Naive thymus-derived CD8-positive, alpha-beta T cell (primary cell): ENCODE results near the gene NMNAT2. TPM values are rescaled to one million over a fixed set of nuclear protein-coding genes. Genes with fewer than 3 reads are reported as not detected.

Source experiments
- ATAC-seq, 2 donors: fragments of 150-1000 bp; cut with Tn5 transposase in 1 of 2; sonication (Bioruptor Pico), chemical (Tn5 transposase) in 1 of 2; 1 replicate in 1 of 2; 2 replicates in 1 of 2; pipeline ENCODE4 v1.10.0; 2021; ENCODE audit warnings: mild to moderate bottlenecking in 2 of 2, moderate library complexity in 2 of 2
- POLR2A ChIA-PET: fragments of 350-600 bp; sonication (Branson Sonifier 250); formaldehyde crosslinking; loops from one replicate; lab custom pipeline; 2021; ENCODE audit warnings: antibody characterized with exemption; lab: Charles Lee
- DNase-seq, 10 donors: peaks; one replicate each; pipeline versions ENCODE4 v3.0.0 to v3.0.0-alpha.2; 2020 to 2022
- H3K27ac Mint-ChIP-seq, 10 donors: one replicate each; pipeline ENCODE4 v1.8.0; 2020 to 2022; ENCODE audit warnings: mild to moderate bottlenecking in 10 of 10, mixed read lengths in 10 of 10, moderate library complexity in 4 of 10, inconsistent platforms in 1 of 10
- H3K27me3 Mint-ChIP-seq, 5 donors: one replicate each; pipeline ENCODE4 v1.8.0; 2021 to 2022; ENCODE audit warnings: mixed read lengths in 5 of 5
- H3K36me3 Mint-ChIP-seq, 3 donors: one replicate each; pipeline ENCODE4 v1.8.0; 2020 to 2022; ENCODE audit warnings: mixed read lengths in 3 of 3, mild to moderate bottlenecking in 2 of 3, inconsistent platforms in 1 of 3
- H3K4me1 Mint-ChIP-seq, 4 donors: one replicate each; pipeline ENCODE4 v1.8.0; 2021 to 2022; ENCODE audit warnings: mixed read lengths in 4 of 4
- H3K4me3 Mint-ChIP-seq, 10 donors: one replicate each; pipeline ENCODE4 v1.8.0; 2020 to 2022; ENCODE audit warnings: mild to moderate bottlenecking in 10 of 10, mixed read lengths in 10 of 10, moderate library complexity in 6 of 10, inconsistent platforms in 1 of 10
- H3K9me3 Mint-ChIP-seq, 9 donors: one replicate each; pipeline ENCODE4 v1.8.0; 2020 to 2022; ENCODE audit warnings: mixed read lengths in 9 of 9, mild to moderate bottlenecking in 3 of 9, inconsistent platforms in 1 of 9, moderate library complexity in 1 of 9
- polyA plus RNA-seq, 3 donors: library from polyadenylated mRNA; unstranded; fragments of 300-500 nt; fragmentation: Illumina TruSeq; gene quantifications; one replicate each; pipeline ENCODE4 v1.2.3, GENCODE V29; 2021
- total RNA-seq, 8 experiments: library from RNA in 2 of 8; stranded (reverse) in 2 of 8; gene quantifications; one replicate each; pipeline ENCODE4 v1.2.3 and lab custom pipeline; 2021 to 2026

Gene NMNAT2
- total RNA-seq (not detected), polyA plus RNA-seq (not detected), total RNA-seq (lab: John Stamatoyannopoulos, UW) (0 to 0.09 (median 0) reads per million in 6 experiments)

- peaks cover 0 to 17% (median 1%) of the 10 kb centered on the region in 3 donors for H3K36me3 Mint-ChIP-seq
- peak within 1 kb of the TSS in 2 of 10 donors; percentile 44 to 70 for H3K27ac Mint-ChIP-seq
- peak within 1 kb of the TSS; percentile 53 to 81 (median 68) for H3K4me3 Mint-ChIP-seq
- peaks cover 48 to 79% (median 67%) of the 10 kb centered on the region in 5 donors for H3K27me3 Mint-ChIP-seq
- H3K4me1 Mint-ChIP-seq, result peaks cover 19 to 30% (median 27%) of the 10 kb centered on the region in 4 donors
- DNase-seq, result no peak
- H3K9me3 Mint-ChIP-seq, result peaks cover 0 to 2% (median 0%) of the 10 kb centered on the region in 9 donors
- POLR2A ChIA-PET, result no interaction called here
- no peak for ATAC-seq
Observed at GRCh38 chr1:183417772-183418491, at the start of gene NMNAT2. NMNAT2 (minus strand) TSS chr1:183418380; CDS start chr1:183418267, 113 bp downstream.

DNA sequence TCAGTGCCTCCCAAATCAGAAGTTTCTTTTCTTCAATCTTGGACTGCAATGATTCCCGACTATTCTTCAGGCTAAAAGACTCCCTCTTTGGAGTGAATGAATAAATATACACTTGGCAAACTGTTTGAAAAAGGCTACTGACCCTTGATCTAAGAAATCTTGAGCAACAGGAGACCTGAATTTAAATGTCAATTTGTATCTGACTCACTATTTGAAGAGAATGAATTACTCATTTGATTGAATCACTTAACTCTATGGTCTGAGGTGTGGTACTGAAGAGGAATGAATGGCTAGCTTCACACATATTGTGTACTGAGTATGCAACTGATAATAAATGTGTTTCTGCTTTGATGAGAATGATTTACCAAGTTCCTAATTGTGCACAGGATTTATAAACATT lies 49.5 kb upstream of the NMNAT2 start:
- ATAC-seq (no peak), DNase-seq (no peak)
- Mint-ChIP-seq H3K27ac (no peak overlapping the region), H3K4me3 (no peak overlapping the region), H3K36me3 (no peaks in the 10 kb centered on the region), H3K9me3 (peaks cover 0 to 1% (median 0%) of the 10 kb centered on the region in 9 donors), H3K4me1 (peaks cover 0 to 18% (median 7%) of the 10 kb centered on the region in 4 donors), H3K27me3 (peaks cover 3 to 15% (median 7%) of the 10 kb centered on the region in 5 donors)
- POLR2A ChIA-PET, result no interaction called here

- H3K27ac Mint-ChIP-seq, result peak overlapping the region in 1 of 10 donors; percentile 67
- no peak for DNase-seq
- H3K36me3 Mint-ChIP-seq, result no peaks in the 10 kb centered on the region
- no peak overlapping the region for H3K4me3 Mint-ChIP-seq
- H3K27me3 Mint-ChIP-seq, result peaks cover 8 to 22% (median 9%) of the 10 kb centered on the region in 5 donors
- peaks cover 0 to 17% (median 5%) of the 10 kb centered on the region in 4 donors for H3K4me1 Mint-ChIP-seq
- no peak for ATAC-seq
- POLR2A ChIA-PET, result no interaction called here
- H3K9me3 Mint-ChIP-seq, result peaks cover 0 to 1% (median 0%) of the 10 kb centered on the region in 9 donors
Observed at GRCh38 chr1:183466781-183467180, 48.6 kb upstream of the NMNAT2 start.

DNA sequence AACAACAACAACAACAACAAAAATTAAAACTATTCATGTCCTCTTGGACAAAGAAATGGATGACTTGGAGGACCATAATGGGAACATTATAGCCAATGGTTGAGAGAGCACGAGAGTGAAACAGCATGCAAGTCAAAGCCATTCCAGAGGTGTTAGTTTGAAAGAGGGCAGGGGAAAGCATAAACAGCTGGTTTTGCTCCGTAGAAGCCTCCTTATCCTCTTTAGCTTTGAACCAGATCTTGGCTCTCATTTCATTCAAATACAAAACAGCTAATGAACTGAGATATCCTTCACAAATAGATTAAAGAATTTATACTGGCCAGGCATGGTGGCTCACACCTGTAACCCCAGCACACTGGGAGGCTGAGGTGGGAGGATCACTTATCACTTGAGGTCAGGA lies 45.4 kb upstream of the NMNAT2 start:
- Mint-ChIP-seq H3K9me3 (no peaks in the 10 kb centered on the region), H3K27me3 (peaks cover 12 to 49% (median 18%) of the 10 kb centered on the region in 5 donors), H3K27ac (no peak overlapping the region), H3K36me3 (no peaks in the 10 kb centered on the region), H3K4me1 (peaks cover 0 to 7% (median 2%) of the 10 kb centered on the region in 4 donors), H3K4me3 (no peak overlapping the region)
- ATAC-seq (no peak), DNase-seq (no peak)
- POLR2A ChIA-PET, result no interaction called here

GRCh38 chr1:183461350-183461749 lies 43.2 kb upstream of the NMNAT2 start:
- Mint-ChIP-seq H3K36me3 (no peaks in the 10 kb centered on the region), H3K4me1 (peaks cover 0 to 4% (median 2%) of the 10 kb centered on the region in 4 donors), H3K4me3 (no peak overlapping the region), H3K9me3 (no peaks in the 10 kb centered on the region), H3K27ac (no peak overlapping the region), H3K27me3 (peaks cover 18 to 52% (median 25%) of the 10 kb centered on the region in 5 donors)
- ATAC-seq (no peak), DNase-seq (no peak)
- POLR2A ChIA-PET, result no interaction called here

DNA sequence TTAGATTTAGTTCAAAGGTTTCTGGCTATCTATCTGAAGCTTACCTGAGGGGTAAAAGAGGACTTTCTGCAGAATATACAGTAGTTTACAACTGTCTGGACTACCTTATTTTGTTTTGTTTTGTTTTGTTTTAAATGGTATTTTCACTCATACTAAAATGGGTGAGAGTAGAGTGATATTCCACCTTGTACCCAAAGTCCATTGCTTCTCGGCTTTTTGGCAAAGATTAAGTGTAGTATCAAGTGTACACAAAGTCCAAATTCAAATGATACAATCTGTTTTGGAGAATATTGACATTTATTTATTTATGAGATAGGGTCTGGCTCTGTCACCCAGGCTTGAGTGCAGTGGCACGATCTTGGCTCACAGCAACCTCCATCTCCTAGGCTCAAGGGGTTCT lies 42.4 kb upstream of the NMNAT2 start:
- H3K36me3 Mint-ChIP-seq, result no peaks in the 10 kb centered on the region
- no peak overlapping the region for H3K27ac Mint-ChIP-seq
- H3K4me1 Mint-ChIP-seq, result peaks cover 0 to 4% (median 2%) of the 10 kb centered on the region in 4 donors
- POLR2A ChIA-PET, result interaction anchor here (0.6 kb wide), 1 partner anchor 10 kb away, joined by 3 read pairs; no protein-coding TSS in a partner anchor
- ATAC-seq (no peak), DNase-seq (no peak)
- no peak overlapping the region for H3K4me3 Mint-ChIP-seq
- H3K27me3 Mint-ChIP-seq, result peaks cover 18 to 60% (median 28%) of the 10 kb centered on the region in 5 donors
- H3K9me3 Mint-ChIP-seq, result no peaks in the 10 kb centered on the region

- no peak overlapping the region for H3K4me3 Mint-ChIP-seq
- POLR2A ChIA-PET, result interaction anchor here (0.6 to 0.7 kb wide), 2 partner anchors 38 to 100 kb away, joined by 3 read pairs; no protein-coding TSS in a partner anchor
- ATAC-seq (no peak), DNase-seq (no peak)
- peaks cover 0 to 4% (median 2%) of the 10 kb centered on the region in 4 donors for H3K4me1 Mint-ChIP-seq
- H3K27ac Mint-ChIP-seq, result no peak overlapping the region
- H3K27me3 Mint-ChIP-seq, result peaks cover 17 to 58% (median 30%) of the 10 kb centered on the region in 5 donors
- no peaks in the 10 kb centered on the region for H3K9me3 Mint-ChIP-seq
- no peaks in the 10 kb centered on the region for H3K36me3 Mint-ChIP-seq
Observed at GRCh38 chr1:183457449-183457848, 39.3 kb upstream of the NMNAT2 start.

DNA sequence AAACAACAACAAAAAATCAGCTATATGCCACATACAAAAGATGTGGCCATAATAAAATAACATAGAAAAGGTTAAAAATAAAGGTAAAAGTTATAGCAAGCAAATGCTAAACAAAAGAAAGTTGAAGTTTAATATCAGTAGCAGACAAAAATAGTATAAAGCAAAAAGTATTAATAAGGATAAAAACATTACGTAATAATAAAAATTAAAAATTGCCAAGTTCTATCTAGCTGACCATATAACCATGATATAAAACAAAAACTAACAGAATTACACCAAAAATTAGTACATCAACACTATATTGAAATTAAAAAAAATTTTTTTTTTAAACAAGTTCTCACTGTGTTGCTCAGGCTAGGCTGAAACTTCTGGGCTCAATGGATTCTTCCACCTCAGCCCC lies 38.6 kb upstream of the NMNAT2 start:
- peaks cover 13 to 52% (median 30%) of the 10 kb centered on the region in 5 donors for H3K27me3 Mint-ChIP-seq

DNA sequence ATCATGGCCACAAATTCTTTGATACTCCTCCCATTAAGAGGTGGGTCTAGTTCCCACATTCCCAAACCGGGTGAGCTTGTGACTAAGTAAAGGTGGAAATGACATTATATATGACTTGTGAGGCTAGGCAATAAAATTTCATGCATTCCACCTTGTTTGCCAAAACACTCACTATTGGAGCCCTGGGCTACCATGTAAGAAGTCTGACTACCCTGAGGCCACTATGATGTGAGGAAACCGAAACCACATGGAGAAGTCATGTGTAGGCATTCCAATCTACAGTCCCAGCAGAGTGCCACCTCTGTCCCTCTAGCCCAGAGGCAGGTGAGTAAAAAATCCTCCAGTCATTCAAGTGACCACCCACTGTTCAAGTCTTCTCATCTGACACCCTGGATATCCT lies 36.2 kb upstream of the NMNAT2 start:
- Mint-ChIP-seq H3K4me1 (no peaks in the 10 kb centered on the region), H3K4me3 (no peak overlapping the region), H3K36me3 (no peaks in the 10 kb centered on the region), H3K27ac (no peak overlapping the region), H3K9me3 (no peaks in the 10 kb centered on the region), H3K27me3 (peaks cover 6 to 34% (median 25%) of the 10 kb centered on the region in 5 donors)
- no peak for ATAC-seq
- POLR2A ChIA-PET, result no interaction called here
- DNase-seq, result no peak

More for the DNA sequence above, 38.6 kb upstream of the NMNAT2 start:
- no peak for ATAC-seq
- no peak for DNase-seq
- Mint-ChIP-seq H3K36me3 (no peaks in the 10 kb centered on the region), H3K9me3 (no peaks in the 10 kb centered on the region), H3K4me1 (peaks cover 0 to 2% (median 1%) of the 10 kb centered on the region in 4 donors), H3K27ac (no peak overlapping the region), H3K4me3 (no peak overlapping the region)
- POLR2A ChIA-PET, result interaction anchor here (0.6 kb wide), 1 partner anchor 37 kb away, joined by 3 read pairs; no protein-coding TSS in a partner anchor

GRCh38 chr1:183450093-183450492 lies 31.9 kb upstream of the NMNAT2 start:
- no peaks in the 10 kb centered on the region for H3K36me3 Mint-ChIP-seq
- DNase-seq (no peak), ATAC-seq (no peak)
- H3K27ac Mint-ChIP-seq, result no peak overlapping the region
- POLR2A ChIA-PET, result no interaction called here
- H3K4me1 Mint-ChIP-seq, result no peaks in the 10 kb centered on the region
- H3K9me3 Mint-ChIP-seq, result no peaks in the 10 kb centered on the region
- H3K27me3 Mint-ChIP-seq, result peaks cover 0 to 11% (median 9%) of the 10 kb centered on the region in 5 donors
- H3K4me3 Mint-ChIP-seq, result no peak overlapping the region

DNA sequence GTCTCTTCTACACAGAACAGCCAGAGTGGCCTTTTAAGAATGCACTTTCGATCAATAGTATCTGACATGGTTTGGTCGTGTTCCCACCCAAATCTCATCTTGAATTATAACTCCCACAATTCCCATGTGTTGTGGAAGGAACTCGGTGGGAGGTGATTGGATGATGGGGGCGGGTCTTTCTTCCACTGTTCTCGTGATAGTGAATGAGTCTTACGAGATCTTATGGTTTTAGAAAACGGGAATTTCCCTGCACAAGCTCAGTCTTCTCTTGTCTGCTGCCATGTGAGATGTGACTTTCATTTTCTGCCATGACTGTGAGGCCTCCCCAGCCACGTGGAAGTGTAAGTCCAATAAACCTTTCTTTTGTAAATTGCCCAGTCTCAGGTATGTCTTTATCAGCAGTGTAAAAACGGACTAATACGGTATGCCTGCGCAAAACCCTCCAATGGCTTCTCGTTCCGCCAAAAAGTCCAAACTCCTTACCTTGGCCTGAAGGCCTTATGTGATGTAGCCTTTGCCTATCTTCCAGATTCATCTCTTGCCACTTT lies 31.1 kb upstream of the NMNAT2 start:
- Mint-ChIP-seq H3K9me3 (no peaks in the 10 kb centered on the region), H3K36me3 (no peaks in the 10 kb centered on the region), H3K4me1 (no peaks in the 10 kb centered on the region), H3K27ac (no peak overlapping the region), H3K27me3 (peaks cover 0 to 7% (median 1%) of the 10 kb centered on the region in 5 donors), H3K4me3 (no peak overlapping the region)
- ATAC-seq (no peak), DNase-seq (no peak)
- POLR2A ChIA-PET, result no interaction called here

- Mint-ChIP-seq H3K36me3 (no peaks in the 10 kb centered on the region), H3K27me3 (peaks cover 0 to 2% (median 0%) of the 10 kb centered on the region in 5 donors), H3K4me3 (no peak overlapping the region), H3K9me3 (no peaks in the 10 kb centered on the region), H3K27ac (no peak overlapping the region), H3K4me1 (no peaks in the 10 kb centered on the region)
- POLR2A ChIA-PET, result no interaction called here
- ATAC-seq (no peak), DNase-seq (no peak)
Observed at GRCh38 chr1:183444243-183444642, 26.1 kb upstream of the NMNAT2 start.

GRCh38 chr1:183443466-183443865 lies 25.3 kb upstream of the NMNAT2 start:
- POLR2A ChIA-PET, result no interaction called here
- no peak overlapping the region for H3K27ac Mint-ChIP-seq
- peaks cover 0 to 2% (median 0%) of the 10 kb centered on the region in 5 donors for H3K27me3 Mint-ChIP-seq
- H3K9me3 Mint-ChIP-seq, result no peaks in the 10 kb centered on the region
- DNase-seq, result no peak
- H3K4me1 Mint-ChIP-seq, result no peaks in the 10 kb centered on the region
- ATAC-seq, result no peak
- H3K4me3 Mint-ChIP-seq, result no peak overlapping the region
- H3K36me3 Mint-ChIP-seq, result no peaks in the 10 kb centered on the region
